Globus pallidus (tissue), 1 donor: ENCODE results near the gene TAS1R1.

Experiments used
- DNase-seq: peaks from one replicate; pipeline ENCODE4 v3.0.0-alpha.2; 2015; ENCODE audit warnings: low spot score

The TAS1R1 gene

DNA sequence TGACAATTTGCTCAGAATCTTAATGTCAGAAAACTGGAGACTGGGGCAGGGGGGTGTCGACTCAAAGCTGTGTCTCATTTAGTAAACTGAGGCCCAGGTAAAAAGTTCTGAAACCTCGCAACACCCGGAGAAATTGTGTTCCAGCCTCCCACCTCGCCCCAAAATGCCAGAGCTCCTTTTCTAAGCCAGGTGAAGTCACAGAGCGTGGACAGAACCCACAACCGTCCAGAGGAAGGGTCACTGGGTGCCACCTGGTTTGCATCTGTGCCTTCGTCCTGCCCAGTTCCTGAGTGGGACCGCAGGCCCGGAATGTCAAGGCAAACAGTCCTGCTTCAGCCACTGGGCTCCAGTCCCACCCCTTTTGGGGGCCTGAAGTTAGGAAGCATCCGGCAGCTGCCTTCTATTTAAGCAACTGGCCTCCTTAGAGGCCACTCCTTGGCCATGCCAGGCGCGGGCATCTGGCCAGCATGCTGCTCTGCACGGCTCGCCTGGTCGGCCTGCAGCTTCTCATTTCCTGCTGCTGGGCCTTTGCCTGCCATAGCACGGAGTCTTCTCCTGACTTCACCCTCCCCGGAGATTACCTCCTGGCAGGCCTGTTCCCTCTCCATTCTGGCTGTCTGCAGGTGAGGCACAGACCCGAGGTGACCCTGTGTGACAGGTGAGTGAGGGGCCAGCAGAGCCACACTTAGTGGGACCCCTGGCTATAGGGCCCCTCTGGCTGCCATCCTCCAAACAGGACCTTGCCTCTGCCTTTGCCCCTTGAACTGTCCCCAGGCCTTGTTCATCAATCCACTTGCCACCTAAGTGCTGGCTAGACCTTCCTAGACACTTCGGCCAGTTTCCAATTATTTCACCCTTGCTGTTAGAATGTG is at the start of gene TAS1R1:
Gene TAS1R1, plus strand, starts transcription at position 401 of the 872 bp plus-strand sequence. Its CDS starts 67 bp downstream, at position 468.
- peak; percentile 28 for DNase-seq

DNA sequence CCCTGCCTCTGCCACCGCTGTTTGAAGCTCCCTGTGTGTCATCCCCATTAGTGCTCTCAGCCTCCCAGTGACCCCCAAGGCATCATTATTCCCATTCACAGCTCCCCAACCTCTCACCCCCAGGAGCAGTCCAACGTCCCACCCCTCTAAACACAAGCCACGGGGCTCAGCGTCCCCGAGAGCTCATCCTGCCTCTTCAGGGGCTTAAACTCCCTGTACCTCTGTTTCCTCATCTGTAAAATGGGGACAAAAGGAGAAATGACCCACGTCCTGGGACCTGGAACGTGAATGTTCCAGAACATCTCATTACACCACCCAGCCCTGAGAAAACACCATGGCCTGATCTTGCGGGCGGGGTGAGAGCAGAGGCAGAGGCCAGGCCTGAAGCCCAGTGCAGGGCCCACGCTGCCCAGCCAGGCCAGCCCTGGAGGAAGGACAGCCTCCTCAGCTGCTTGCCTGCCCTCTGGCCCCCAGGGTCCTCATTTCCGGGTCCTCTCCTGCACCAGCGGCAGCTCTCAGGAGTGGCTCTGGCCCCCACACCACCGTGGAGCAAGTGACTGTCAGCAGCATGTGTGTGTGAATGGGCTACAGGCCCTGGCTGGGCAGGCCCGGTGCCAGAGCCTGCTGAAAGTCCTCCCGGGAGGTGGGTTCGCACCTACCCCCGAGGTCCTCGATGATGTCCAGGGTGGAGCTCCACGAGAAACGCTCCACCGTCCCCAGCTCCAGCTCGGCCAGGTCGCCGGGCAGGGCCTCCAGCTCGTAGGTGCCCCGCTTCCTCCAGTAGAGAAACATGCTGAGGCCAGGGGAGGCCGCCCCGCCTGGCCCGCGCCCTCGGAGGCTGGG is 49.5 kb upstream of the TAS1R1 start:
- no peak for DNase-seq

DNA sequence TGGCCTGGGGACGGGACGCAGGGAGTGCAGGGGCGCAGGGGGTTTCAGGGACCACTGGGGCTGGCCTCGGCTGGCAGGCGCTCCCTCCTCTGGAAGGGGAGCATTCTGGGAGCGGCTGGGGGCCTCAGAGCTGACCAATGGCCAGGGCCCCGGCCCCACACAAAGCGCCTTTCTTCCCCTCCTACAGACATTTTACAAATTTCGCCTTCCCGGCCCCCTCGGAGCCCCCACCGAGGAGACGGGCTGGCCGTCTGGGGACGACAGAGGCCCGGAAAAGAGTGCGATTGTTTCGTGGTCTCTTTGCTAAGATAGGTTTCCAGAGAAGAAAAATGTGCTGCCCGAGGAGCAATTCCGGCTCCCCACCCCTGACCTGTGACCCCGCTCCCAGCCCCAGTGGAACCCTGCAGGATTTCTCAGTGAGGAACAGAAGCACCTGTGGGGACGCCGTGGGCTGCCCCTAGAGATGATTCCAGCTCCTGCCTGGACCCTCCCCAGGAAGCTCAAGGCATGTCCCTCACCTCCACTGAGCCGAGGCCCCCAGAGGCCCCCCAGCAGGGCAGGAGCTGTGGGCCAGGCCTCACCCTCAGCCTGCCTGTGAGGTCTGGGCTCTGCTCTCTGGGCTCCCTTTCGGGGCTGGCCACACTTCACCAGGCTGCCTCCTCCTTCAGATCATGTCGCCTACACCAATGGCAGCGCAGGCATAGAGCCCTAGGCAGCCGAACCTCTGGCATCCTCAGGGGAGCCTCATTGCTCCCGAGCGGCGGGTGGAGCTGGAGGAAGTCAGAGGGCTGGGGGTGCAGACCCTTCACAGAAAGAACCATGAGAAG is 48.7 kb upstream of the TAS1R1 start:
- no peak for DNase-seq

DNA sequence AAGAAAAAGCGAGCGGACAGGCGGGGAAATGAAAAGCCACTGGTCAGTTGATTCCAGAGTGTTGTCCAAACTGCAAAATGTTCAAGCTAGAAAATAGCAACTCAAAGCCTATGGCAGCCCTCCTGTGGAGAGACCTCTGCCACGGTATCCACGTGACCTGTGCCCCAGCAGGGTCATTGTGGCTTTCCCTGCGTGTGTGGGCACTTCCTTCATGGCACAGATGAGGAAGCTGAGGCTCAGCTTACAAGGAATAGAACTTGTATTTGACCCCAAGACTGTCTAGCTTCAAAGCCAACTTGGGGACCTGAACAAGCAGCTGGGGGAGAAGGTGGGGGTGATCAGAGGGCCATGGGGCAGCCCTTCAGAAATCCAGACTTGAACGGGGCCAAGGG is 48.1 kb upstream of the TAS1R1 start:
- no peak for DNase-seq

DNA sequence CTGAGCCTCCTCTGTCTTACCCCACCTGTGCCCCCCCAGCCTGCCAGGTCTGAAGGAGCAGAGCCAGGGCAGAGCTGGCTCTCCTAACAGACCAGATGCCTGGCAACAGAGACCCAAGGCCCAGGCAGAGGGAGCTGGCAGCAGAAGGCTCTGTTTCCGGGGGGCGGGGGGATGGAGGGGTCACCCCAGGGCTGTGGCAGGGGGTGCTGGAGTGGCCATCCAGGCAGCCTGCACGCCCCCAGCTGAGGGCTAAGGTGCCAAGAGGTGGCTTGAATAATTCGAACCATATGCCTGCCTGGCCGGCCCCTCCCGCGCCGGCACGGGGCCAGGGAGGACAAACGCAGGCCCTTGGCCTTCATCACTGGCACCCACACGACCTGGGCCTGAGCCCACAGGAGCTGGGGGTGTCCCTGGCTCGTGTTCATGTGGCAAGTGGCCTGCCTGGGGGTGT is 47.6 kb upstream of the TAS1R1 start:
- DNase-seq, result no peak

DNA sequence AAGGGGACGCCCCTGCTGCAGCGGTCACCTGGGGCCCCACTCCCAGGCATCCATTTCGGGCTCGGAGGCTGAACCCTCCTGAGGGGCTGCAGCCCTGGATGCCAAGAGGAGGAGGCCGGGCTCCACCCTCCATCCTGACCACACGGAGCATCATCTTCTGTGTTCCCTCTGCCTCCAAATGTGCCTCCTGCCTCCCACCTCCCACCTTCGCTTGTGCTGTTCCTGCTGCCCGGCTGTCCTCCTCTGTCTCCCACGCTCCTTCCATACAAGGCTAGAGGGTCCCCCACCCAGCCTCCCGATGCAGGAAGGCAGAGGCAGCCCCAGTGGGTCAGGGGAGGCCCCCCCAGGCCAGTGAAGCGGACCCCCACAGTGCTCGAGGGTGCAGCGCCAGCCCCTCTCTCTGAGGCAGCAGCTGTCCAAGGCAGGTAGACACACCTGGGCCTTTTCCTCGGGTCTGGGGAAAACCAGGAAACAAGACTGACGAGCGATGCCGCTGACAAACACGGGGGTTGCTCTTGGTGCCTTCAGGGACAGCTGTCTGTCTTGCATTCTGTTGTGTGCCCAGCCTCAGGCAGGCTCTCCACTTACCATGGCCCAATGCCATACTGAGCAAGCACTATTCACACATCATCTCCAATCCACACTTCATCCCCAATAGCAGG is 46.8 kb upstream of the TAS1R1 start:
- DNase-seq, result no peak

DNA sequence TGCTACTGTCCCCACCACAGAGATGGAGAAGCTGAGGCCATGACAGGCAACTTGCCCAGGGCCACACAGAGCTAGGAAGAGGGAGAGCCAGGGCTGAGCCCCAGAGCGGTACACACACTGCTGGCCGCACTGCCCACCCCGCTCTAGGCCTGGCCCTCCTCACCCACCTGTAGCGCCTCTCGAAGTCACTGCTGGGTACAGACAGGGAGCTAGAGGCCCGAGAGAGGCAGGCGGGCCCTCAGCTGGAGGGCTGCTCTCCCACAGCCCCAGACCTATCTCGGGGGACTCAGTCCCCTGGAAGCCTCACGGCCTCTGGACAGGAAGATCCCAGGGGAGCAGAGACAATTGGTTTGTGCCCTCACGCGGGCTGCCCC is 46.3 kb upstream of the TAS1R1 start:
- DNase-seq, result no peak

DNA sequence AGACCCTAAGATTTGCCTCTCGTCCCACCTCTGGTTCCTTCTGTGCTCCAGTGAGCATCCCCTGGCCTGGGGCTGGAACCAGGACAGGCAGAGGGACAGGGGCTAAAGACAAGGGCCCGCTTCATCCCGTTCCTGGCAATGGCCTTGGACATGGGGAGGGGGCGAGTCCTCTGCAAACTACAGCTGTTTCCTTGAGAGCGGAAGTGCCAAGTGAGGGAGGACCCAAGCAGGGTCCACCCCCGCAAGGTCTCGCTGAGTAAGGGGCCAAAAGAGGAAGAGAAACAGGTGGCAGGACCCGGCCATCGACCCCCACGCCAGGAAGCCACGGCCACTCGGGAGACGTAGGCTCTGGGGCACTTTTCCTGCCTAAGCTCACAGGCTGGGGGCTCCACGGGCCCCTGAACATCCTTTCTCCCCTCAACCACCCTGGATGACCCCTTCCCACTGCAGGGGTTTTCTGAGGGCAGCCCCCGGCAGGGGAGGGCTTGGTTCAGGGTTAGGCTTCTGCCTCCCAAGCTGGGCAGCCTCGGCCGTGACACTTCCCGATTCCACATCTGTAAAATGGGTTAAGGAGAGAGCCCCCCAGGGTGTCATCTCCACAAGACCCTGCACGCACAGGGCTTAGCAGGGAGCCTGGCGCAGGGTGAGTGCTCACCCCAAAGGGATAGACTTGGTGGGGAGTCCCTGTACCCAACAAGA is 45.7 kb upstream of the TAS1R1 start:
- no peak for DNase-seq

DNA sequence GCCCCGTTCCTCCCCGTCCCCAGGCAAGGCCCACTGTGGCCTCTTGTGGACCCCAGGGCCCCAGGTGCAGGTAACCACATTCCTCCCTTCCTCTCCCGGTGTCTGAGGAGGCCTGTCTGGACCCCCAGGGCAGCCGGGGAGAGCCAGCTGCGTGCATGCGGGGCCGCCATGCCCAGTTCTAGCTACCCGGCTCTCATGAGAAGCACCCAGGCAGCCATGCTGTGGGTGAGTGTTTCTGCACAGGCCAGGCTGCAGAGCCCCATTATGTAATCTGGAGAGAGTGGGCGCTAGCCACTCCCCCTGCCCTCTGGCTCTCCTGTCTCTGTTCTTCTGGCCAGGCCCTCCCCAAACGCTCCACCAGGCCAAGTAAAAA is 45.2 kb upstream of the TAS1R1 start:
- no peak for DNase-seq

DNA sequence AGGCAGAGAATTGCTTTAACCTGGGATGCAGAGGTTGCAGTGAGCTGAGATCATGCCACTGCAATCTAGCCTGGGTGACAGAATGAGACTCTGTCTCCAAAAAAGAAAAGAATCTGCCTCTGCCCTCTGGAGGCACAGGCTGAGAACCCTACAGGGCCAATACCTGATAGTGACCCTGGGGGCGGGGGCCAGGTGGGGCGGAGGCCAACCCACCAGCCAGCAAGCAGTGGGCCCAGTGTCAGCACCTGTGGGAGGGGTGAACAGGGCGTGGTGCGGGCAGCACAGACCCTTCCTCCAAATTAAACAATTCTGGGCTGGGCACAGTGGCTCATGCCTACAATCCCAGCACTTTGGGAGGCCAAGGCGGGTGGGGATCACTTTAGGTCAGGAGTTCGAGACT is 44.6 kb upstream of the TAS1R1 start:
- no peak for DNase-seq

DNA sequence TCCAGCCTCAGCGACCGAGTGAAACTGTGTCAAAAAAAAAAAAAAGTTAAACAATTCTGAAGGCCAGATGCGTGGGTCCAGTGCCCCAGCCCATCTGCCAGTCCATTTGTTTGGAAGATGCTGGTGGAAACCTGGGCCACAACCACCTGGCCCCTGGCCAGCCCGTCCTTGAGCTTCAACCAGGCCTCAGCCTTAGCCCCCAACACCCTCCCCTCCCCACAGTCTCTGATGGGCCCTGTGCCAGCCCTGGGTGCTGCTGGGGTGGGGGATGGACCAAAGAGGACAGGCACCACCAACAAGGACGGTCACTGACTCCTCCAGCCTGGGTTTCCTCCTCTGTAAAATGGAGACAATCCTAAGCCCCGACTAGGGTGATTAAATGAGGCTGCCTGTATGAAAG is 44.1 kb upstream of the TAS1R1 start:
- no peak for DNase-seq

DNA sequence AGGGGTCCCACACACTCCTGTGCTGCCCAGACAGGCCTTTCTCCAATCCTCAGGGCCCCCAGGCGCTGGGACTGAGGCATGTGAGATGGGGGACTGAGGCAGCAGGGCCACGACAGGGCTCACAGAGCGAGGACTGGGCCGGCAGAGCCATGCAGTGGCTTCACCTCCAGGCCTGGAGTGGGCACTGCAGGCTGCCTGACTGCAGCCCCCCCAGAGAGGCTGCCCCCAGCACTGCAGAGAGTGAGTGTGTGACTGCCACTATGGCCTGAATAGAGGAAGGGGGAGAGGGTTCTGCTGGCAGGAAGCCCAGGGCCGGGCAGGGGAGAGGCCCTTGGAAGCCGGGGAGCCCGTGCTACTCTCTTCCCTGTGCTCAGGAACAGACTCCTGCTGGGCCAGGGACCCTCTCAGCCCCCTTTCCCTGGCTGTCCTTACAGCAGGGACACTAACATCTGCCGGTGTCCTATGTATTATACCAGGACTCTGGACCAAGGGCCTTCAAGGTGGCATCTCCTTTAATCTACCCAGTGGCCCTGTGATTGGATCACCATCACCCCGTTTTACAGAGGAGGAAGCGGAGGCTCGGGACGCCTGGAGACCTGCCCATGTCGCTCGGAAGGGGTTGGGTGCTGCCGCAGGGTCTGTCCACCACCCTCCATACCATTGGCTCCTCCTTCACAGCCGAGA is 43.4 kb upstream of the TAS1R1 start:
- no peak for DNase-seq

DNA sequence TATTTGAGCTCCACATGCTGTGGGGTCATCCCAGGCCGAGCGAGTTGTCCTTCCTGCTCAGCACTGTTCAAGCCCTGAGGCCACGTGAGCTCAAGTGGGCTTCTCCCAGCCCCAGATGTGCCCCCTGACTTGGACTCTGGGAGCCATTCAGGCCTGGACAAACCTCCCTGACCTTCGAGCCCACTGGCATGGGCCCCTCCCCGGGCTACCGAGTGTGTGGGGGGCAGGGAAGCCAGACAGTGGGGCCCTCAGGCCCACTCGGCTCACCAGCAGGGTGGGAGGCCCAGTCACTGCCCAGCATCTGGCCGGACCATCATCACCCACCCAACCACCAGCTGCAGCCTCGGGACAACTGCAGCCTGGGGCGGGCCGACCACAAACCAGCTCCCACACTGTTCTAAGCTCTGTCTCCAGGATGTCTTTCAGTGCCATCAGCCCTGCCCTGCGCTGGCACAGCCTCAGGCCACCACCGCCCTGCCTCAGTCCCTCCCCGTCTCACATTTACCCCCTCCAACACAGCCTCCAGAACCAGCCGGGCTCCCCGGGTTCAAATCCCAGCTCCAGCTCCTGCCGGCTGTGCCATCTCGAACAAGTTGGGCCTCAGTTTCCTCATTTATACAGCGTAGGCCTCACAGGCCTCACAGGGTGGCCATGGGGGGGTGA is 42.7 kb upstream of the TAS1R1 start:
- no peak for DNase-seq

DNA sequence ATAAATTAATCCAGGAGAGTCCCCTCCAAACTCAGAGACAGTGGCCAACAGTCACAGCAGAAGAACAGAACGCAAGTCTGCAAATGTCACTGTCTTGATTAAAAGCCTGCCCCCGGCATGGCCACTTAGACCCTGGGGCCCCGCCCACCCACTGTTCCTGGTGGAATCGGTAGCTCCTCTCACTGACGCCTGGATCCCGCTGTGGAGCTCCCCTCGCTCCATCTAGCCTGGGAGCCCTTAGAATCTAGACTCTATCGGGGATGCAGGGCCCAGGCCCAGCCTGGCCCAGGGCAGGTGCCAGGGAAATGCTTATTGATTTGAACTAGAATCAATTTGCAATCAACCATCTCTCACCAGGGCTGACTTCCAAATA is 42.2 kb upstream of the TAS1R1 start:
- no peak for DNase-seq

DNA sequence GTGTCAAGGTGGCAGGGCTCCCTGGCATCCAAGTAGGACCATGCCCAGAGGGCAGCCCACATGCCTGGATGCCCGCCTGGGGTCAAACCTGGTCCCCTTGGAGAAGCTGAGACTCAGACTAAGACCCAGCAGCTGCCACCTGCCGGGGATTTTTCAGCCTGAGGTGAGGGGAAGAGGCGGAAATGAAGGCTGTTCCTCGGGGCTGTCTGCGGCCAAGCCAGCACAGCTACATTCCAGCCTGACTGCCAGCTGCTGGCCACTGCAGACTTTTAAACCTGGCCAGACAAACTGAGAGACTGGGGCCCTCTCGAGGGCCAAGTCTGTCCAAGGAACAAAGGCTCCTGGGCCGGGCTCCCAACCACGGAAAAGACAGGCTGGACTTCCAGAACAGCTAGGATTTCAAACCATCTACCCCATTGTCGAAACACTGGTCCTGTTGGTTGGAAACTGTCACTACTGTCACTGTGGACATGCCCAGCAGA is 41.7 kb upstream of the TAS1R1 start:
- no peak for DNase-seq

DNA sequence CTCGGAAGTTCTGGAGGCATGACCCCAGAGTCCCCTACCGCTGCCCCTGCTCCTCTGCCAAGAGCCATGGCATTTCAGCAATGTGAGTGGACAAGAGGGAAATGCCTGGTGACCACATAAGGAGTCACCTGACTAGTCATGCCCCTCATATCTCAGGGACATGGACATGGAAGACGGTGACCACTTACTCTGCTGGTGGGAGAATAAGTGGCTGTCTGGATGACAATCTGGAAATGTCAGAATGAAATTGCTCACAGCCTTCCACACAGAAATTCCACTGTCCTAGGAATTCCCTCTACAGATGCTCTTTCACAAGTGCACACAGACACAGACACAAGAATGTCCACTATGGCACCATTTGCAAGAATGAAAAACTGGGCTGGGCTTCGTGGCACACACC is 39.3 kb upstream of the TAS1R1 start:
- no peak for DNase-seq

DNA sequence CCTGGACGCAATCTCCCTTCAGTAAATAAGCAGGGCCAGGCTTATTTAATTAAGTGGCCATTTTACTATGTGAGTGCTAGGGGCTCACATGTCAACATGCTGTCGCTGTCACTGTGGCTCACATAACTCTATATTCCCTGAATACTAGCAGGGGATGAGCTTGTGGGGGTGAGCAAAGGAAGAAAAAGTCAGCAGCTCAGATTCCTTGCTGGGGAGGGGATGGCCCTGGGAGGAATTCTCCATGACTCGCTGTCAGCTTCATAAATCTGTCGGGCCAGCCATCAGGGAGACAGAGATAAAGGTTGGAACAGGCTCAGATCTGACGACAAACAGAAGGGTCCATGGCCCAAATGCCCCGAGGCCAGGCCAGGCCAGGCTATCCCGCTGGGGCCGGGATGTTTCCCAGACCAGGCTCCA is 37.7 kb upstream of the TAS1R1 start:
- no peak for DNase-seq

DNA sequence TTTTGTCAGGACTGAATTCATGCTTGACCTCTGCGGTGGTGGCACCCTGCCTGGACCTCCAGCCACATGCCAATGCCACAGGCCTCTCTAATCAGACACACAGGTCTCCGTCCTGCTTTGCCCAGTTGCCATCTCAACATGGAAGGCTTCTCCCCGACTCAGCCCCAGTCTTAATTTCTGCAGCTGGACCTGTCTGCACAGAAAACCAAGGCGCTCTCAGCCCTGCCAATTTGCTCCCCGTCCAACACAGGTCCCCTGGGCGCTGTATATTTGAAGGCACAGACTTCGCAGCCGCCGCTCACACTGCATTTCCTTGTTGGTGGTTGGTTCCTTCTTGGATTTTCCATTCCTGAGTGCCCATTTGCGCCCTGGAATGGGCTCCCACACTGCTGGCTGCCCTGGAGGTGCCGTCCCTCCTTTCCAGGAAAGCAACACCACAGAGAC is 35.6 kb upstream of the TAS1R1 start:
- DNase-seq, result no peak

DNA sequence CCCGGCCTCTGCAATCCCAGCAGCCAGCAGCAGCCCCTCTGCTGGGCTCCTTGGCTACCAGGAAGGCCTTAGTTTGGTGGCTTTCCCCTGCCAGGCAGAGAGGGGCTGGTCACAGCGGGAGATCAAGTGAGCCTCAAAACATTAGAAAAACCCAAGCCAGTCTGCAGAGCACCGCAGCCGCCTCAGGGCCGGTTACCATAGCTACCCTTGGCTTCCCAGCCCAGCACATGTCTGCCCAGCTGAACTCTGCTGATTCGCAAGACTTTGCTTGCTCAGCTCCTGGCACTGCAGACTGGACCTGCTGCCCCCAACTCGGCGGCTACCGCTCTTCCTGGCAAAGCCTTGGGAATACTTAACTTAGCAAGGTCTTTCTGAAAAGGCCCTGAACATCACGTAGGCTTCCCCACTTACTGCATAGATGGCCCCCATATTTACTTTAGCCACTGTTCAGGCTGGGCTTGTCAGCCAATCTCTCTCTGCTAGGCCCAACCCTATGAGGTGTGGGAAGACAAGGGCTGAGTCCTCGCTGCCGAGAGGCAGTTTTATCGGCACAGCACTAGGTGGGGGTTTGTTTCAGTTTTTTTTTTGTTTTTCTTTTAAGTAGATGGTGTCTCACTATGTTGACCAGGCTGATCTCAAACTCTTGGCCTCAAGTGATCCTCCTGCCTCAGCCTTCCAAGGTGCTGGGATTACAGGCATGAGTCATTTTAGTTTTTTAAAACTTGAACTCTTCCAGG is 35.0 kb upstream of the TAS1R1 start:
- DNase-seq, result peak; percentile 55
